GM21717 (cell line): ENCODE results near the gene DMGDH.
A peak's percentile ranks its signal among the peaks of the same experiment; 100 is the strongest.
"Not testable (repeated sequence)": the region's sequence is repeated elsewhere in the genome, so short reads cannot be mapped to it uniquely, and the experiment has no call there.

ENCODE experiments used
- ATAC-seq: cut with Tn5 transposase; IDR thresholded peaks from one replicate; pipeline ENCODE4 v1.9.1; 2021; ENCODE audit warnings: mild to moderate bottlenecking, moderate library complexity; ENCODE audit not compliant: unreplicated experiment

The DMGDH gene

GRCh38 chr5:79020861-79021561 lies 48.5 kb downstream of the DMGDH start:
- no peak for ATAC-seq

- no peak for ATAC-seq
These were observed 54.8 kb downstream of the DMGDH start for GRCh38 chr5:79014631-79015030.

- ATAC-seq: no peak
These were observed 57.6 kb downstream of the DMGDH start for GRCh38 chr5:79011869-79012268.

- no peak for ATAC-seq
These were observed 58.1 kb downstream of the DMGDH start for GRCh38 chr5:79011219-79011836.

DNA sequence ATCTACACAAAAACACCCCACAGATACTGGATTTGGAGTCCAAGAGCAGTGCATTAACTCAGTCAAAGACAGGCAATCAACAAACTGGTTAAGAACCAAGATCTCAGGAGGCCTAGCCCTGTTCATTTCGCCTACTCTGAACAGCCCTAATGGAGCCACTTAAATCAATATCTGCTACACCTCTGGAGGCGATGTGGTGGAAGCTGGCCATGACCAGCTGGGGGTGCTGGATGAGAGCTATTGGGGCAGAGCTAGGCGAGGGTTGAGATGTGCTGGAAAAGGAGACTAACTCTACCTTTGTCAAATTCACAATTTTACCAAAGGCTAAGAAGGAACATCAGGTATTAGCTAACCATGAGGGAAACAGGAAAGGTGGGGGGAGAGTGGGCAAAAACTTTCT lies 61.1 kb downstream of the DMGDH start:
- ATAC-seq: no peak

DNA sequence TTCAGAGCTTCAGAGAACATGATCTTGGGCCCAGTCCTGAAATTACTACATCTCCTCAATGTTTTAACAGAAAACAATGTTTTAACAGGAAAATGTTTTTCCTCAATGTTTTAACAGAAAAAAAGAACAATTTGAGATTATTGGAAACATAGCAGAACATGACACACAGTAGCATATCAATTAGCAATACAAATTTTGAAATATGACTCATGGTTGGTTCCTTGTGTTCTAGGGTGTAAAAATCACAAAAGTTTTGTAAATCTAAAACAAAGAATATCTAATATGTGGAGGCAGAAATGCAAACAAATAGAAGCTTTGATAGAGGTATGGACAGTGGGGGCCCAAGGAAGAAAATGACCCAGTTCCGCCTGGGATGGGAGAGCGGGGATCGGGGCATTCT lies 61.6 kb downstream of the DMGDH start:
- ATAC-seq: no peak

- ATAC-seq: no peak
These were observed 63.4 kb downstream of the DMGDH start for GRCh38 chr5:79005936-79006631.

DNA sequence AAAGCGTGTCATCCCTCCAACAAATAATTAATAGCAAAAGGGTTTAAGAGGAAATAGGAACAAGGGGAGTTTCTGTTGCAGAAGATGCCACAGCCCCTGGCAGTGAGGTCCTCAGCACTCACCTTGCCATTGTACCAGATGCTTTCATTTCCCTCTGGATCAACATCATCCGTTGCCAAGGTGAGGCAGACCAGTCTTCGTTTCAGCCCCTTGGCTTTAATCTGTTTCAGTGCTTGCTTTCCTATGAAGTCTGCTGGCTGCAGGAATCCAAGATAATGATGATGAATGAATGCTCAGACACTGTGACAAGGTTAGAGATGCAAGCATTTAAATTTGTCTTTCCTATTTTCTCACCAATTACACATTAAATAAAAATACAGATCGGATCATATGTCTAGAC lies 64.3 kb downstream of the DMGDH start:
- ATAC-seq: no peak

DNA sequence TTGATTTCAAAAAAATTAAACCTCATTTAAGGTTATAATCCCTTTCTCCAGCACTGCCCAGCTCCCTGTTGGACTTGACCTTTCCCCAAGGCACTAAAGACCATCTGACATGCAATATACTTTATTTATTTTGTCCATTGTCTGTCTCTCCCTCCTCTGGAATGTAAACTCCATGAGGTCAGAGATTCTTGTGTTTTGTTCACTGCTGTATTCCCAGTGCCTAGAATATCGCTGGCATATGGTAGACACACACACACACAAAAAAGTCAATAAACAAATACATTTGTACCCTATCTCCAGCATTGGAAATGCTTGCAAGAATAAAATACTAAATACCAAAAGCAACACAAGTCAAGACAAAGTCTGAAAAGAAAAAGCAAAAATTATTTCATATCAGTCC lies 67.1 kb downstream of the DMGDH start:
- no peak for ATAC-seq

- ATAC-seq: no peak
These were observed 68.0 kb downstream of the DMGDH start for GRCh38 chr5:79001471-79001870.

DNA sequence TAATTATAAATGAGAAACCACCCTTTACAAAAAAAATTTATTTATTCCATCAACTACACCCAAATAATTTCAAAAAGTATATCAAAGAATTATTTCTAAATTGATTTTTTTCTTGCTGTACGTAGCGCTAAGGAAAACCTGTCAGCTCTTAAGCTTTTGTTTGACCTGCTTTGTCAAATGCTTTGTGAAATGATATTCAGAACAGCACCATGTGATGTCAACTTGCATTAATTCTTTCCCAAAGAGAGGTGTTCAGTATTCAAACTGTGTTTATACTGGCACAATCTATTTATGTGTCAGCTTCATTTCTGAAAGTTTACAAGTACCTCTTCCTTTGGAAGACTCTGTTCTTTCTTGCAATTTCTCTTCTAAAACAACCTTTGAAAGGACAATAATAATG lies 72.4 kb downstream of the DMGDH start:
- no peak for ATAC-seq

DNA sequence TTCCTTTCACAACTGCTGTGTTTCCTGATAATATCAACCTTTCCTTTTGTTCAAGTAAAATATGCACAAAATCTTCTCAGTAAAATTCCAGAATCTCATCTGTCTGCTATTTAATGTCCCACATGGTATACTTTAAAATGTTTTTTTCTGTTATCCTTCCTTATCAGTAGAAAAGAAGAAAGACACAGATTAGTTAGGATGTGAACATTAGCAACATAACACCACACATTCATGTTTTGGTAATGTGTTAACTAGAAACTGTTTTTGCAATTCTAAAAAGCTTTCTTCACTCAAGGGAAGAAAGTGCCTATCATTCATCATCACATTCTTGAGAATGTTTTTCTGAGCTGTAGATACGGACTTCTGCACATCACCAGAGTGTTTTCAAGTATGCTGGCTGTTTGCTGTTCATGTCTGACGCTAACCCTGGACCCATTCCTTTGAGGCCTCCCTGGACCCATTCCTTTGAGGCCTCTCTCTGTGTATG lies 73.9 kb downstream of the DMGDH start:
- no peak for ATAC-seq

- ATAC-seq: no peak
These were observed 76.3 kb downstream of the DMGDH start for GRCh38 chr5:78993165-78993564.

- ATAC-seq: no peak
These were observed 77.3 kb downstream of the DMGDH start for GRCh38 chr5:78992146-78992545.

GRCh38 chr5:78989080-78989479 lies 80.4 kb downstream of the DMGDH start:
- ATAC-seq: no peak

- ATAC-seq: peak; percentile 45
These were observed 83.7 kb downstream of the DMGDH start for GRCh38 chr5:78985725-78986223.

DNA sequence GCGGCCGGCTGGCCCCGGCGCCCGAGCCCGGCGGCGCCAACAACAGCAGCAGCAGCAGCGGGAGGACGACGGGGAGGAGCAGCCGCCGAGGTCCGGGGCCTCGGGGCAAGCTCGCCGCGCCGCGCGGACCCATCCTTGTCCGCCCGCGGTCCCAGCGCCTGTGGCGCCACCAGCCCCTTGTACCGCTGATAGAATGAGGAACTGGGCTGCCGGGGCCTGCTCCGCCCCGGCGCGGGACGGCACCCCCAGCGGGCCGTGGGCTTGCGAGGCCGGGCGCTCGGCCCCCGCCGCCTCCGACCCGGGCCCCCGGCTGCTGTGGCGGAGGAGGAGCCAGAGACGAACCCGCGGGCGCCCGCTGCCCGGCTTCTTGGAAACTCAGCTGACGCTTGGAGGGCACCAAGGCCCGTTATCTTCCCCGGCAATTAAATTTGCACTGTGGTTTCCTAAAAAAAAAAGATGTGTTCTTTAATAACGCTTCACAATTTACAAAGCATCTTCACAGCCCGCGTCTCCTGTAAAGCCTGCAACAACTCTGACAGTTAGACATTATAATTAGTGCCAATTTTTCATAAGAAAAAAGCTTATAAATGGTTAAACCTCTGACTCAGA lies 84.3 kb downstream of the DMGDH start, which contains the start of gene ARSB:
Gene ARSB, minus strand, starts transcription at position 195 of the 609 bp plus-strand sequence. Its CDS starts 62 bp downstream, at position 133.
- ATAC-seq: peak; percentile 44

DNA sequence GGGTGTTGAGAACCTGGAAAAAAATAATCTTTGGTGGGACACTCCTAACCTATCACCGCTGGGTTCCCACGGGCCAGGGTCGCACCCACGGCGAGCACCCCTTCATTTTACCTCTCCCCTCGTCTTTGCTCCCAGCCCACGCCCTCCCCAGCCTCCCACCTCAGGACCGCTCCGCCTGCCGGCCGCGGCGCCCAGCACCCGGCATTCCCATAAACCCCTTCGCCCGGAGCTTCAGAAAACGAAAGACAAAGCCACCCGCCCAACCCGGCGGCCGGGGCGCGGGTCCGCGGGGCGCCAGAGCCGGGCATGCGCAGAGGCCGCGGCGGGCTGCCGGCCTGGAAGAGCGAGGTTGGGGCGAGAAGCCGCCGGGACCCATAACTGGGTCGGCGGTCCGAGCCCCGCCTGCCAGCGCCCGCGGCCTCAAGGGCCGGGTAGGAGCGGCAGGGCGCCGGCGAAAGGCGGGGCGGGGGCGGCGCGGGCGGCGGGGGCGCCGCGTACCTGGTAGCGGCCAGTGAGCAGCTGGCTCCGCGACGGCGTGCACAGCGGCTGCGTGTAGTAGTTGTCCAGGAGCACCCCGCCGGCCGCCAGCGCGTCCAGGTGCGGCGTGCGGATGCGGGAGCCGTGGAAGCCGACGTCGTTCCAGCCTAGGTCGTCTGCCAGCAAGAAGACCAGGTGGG lies 84.9 kb downstream of the DMGDH start:
- ATAC-seq: peak; percentile 67

- no peak for ATAC-seq
These were observed 85.7 kb downstream of the DMGDH start for GRCh38 chr5:78983601-78984438.

- not testable (repeated sequence) for ATAC-seq
These were observed 86.3 kb downstream of the DMGDH start for GRCh38 chr5:78983194-78983593.
